ENCODE measurements around the gene SUSD6.

DNA sequence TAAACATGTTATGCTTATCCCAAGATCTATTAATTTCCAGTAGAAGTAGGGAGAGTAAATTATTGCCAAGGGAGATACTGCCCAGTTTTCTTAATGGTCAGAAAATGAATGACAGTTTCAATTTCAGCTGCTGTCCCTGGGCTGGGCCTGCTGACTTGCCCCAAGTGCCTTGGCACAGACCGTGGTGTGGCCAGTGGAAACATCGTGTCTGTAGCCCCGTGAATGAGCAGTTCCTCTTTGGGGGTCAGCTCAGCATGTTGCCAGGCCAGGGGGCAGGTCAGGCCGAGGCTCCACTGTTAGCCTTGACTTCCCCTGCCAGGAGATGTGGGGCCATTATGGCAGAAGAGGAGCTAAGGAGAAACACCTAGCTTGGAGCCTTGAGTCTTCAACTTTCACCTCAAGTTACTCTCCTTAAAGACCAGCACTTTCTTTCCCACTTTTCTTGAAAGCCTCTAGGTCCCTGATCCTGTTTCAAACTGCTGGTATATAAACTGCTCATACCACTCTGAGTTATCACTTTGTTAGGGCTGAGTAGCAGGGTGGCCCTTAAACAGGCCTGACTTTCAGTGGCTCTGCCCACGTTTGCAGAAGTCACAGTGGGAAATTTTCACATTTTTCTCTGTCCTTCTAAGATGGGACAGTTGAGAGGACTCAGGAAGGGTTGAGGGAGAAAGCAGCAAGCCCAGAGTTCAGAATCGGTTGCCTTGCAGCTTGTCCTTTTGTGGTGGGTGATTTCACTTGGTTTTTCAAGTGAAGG, 73.2 kb downstream of the SUSD6 start:
- TF ChIP-seq, protein P1, sequence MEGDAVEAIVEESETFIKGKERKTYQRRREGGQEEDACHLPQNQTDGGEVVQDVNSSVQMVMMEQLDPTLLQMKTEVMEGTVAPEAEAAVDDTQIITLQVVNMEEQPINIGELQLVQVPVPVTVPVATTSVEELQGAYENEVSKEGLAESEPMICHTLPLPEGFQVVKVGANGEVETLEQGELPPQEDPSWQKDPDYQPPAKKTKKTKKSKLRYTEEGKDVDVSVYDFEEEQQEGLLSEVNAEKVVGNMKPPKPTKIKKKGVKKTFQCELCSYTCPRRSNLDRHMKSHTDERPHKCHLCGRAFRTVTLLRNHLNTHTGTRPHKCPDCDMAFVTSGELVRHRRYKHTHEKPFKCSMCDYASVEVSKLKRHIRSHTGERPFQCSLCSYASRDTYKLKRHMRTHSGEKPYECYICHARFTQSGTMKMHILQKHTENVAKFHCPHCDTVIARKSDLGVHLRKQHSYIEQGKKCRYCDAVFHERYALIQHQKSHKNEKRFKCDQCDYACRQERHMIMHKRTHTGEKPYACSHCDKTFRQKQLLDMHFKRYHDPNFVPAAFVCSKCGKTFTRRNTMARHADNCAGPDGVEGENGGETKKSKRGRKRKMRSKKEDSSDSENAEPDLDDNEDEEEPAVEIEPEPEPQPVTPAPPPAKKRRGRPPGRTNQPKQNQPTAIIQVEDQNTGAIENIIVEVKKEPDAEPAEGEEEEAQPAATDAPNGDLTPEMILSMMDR (IDR thresholded peaks at IDR 0.05): no peak
- no peak for TF ChIP-seq POLR2A (IDR thresholded peaks at IDR 0.05)

Measured in prostate gland (tissue), 2 donors.